GM12872 (cell line): ENCODE measurements around the gene TAF6.

ENCODE experiments used
- CTCF ChIP-seq: IDR thresholded peaks from 3 replicates; pipeline ENCODE4 v1.5.1; 2011; ENCODE audit warnings: low read depth, mild to moderate bottlenecking, low read length, moderate library complexity; ENCODE audit not compliant: insufficient read depth

TAF6 gene

DNA sequence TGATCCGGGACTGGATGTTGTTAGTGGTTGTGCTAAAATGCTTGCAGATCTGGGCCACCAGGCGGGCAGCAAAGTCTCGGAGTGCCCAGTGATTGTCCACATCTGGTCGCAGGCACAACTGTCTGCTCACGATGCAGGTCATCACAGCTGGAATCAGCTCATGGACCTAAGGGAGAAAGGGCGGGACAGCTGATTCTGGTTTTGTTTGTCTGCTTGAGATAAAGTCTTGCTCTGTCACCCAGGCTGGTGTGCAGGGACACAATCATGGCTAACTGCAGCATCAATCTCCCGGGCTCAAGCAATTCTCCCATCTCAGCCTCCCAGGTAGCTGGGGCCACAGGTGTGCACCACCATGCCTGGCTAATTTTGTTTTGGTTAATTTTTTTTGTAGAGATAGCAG lies 8.0 kb downstream of the TAF6 start:
- TF ChIP-seq CTCF = no peak

GRCh38 chr7:100109521-100110163 lies 9.5 kb downstream of the TAF6 start:
- no peak for TF ChIP-seq CTCF

DNA sequence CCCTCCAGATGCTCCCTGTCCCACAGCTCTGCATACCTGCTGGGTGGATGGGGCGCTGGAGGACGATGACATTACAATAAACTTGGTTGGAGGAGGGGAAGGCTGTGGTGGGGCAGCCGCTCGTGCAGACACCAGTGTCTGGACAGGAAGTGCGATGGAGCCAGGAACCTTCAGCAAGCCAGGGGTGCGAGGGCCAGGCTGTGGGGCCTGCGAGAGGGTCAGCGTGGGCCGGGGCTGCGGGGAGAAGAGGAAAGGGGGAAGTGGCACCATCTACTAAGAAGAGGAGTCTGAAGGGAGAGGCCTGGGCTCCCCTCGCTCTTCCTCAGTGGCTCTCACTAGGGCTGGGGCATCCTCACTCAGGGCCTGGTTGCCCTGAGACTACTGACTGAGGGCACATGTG lies 11.3 kb downstream of the TAF6 start:
- no peak for TF ChIP-seq CTCF

GRCh38 chr7:100107125-100107737 lies 11.9 kb downstream of the TAF6 start:
- no peak for TF ChIP-seq CTCF

DNA sequence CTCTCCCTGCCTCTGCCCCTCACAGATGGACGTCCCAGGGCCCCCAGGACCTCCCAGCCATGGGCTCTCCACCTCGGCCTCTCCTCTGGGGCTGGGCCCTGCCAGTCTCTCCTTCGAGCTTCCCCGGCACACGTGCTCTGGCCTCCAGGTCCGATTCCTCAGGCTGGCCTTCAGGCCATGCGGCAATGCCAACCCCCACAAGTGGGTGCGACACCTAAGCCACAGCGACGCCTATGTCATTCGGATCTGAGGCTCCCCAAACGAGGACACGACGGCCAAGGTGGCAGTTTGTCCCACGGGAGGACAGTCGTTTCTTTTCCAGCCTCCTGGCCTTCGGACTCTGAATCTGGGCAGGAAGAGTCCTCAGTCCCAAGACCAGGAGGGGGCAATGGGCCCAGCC lies 12.5 kb downstream of the TAF6 start:
- TF ChIP-seq CTCF = no peak

DNA sequence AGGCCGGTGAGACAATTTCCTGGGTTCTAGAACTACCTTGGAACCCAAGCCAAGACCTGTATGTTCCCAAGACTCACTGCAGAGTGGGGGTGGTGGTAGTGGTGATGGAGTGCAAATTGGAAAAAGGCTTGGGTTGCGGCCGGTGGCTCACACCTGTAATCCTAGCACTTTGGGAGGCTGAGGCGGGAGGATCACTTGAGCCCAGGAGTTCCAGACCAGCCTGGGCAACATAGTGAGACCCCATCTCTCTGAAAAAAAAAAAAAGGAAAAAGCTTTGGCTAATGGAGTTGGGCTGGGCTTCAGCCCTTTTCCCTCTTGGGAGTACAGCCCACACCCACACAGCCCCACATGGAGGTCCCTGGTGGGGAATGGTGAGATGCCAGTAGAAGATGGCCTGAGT lies 13.6 kb downstream of the TAF6 start:
- no peak for TF ChIP-seq CTCF

DNA sequence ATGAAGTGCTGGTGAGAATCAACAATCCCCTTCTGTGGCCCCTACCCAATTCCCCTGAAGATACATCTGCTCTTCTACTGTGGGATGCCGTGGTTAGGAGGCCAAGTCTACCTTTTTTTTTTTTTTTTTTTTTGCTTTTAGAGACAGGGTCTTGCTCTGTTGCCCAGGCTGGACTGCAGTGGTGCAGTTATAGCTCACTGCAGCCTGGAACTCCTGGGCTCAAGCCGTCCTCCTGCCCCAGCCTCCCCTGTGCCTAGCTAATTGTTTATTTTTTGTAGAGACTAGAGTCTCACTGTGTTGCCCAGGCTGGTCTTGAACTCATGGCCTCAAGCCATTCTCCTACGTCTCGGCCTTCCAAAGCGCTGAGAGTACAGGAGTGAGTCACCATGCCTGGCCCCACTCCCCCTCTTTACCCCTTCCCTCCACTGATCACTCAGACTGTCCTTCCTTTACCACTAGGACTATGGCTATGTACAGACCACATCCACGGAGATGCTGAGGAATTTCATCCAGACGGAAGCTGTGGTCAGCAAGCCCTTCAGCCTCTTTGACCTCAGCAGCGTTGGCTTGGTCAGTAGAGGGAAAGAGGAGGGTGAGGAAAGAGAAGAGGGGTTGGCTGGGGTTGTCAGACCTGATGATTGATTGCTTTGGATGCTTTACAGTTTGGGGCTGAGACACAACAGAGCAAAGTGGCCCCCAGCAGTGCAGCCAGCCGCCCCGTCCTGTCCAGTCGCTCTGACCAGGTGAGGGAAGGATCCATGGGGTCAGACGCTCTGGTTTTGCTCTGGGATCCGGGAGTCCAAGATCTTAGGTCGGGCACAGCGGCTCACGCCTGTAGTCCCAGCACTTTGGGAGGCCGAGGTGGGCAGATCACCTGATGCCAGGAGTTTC lies 16.0 kb downstream of the TAF6 start:
- no peak for TF ChIP-seq CTCF
